GM18873 (cell line): ENCODE data around the gene WDFY2.

ENCODE experiments used
- ATAC-seq: cut with Tn5 transposase; IDR thresholded peaks from one replicate; pipeline ENCODE4 v1.9.1; 2021; ENCODE audit warnings: mild to moderate bottlenecking, moderate library complexity, moderate number of reproducible peaks; ENCODE audit not compliant: unreplicated experiment, low FRiP score

Gene WDFY2

GRCh38 chr13:51763486-51763885 lies 179.2 kb downstream of the WDFY2 start:
- no peak for ATAC-seq

DNA sequence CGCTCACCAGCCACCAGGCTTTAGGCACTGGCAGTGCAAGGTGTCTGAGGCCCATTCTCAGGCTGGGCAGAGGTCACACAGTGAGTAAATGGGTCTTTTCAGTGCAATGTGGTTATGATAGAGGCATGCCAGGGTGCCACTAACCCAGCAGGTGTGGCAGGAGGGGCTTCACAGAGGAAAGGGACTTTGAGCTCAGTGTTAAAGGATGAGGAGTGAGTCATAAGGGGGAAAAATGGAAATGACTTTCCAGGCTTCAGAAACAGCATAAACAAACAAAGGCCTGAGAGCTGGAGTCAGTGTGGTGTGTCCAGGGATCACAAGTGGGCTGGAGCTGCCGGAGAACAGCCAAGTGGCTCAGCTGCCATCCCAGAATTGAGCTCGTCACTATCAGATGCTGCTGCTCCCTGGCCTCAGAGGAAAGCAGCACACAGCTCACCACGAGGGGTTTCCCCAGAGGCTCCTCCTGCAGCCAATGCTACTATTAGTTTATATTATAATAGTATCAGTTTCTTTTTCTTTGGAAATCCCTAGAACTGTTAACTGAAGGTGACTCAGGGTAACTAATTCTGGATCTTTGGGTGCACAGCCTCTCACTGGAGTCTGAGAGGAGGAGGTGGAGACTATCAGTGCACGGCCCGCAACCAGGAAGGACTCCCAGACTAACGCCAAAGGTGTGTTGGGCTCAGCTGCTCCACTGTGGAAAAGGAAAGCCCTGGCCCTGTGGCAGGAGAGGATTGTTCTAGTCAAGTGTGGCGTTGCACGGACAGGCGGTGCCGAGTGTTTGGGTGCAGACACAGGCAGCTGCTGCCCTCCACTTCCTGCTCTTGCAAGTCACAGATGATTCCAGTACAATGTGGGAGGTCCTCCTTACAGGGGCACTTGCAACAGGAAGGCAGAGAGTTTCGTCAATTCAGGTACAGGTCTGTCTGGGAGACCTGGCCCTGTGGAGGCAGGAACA lies 180.2 kb downstream of the WDFY2 start:
- peak; percentile 75 for ATAC-seq

DNA sequence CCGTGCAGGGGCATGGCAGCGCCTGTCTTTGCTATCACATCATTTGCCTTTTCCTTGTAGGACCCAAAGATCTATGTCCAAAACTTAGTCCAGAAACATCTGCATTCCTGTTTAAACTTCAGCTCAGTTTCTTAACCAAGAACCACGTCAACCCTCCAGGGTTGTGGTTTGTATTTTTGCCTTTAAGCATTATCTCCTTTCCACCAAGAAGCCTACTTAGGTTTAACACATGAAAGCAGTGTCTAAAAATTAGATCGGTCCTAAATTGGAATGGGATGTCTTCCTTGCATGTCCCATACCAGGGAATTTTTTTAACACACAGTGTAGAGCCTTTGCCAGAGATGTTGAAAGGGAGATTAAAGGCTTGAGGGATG lies 180.9 kb downstream of the WDFY2 start:
- ATAC-seq: no peak

DNA sequence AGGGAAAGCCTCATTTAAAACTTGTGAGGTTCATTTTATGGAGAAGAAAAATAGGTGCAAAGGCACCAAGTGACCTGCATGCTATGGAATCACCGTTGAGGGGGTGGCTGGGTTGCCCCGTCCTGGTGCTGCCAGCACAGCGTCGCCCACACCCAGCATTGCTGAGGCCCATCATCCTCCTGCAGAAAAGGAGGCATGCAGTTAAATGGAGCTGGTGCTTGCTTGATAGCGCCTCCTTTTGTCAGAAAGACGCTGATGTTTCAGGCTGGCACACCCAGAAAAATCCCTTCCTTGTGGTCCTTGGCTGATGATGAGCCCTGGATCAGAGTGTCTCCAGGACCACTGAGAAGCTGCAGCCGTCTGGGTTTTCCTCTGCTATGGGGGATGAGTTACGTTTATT lies 182.8 kb downstream of the WDFY2 start:
- no peak for ATAC-seq

DNA sequence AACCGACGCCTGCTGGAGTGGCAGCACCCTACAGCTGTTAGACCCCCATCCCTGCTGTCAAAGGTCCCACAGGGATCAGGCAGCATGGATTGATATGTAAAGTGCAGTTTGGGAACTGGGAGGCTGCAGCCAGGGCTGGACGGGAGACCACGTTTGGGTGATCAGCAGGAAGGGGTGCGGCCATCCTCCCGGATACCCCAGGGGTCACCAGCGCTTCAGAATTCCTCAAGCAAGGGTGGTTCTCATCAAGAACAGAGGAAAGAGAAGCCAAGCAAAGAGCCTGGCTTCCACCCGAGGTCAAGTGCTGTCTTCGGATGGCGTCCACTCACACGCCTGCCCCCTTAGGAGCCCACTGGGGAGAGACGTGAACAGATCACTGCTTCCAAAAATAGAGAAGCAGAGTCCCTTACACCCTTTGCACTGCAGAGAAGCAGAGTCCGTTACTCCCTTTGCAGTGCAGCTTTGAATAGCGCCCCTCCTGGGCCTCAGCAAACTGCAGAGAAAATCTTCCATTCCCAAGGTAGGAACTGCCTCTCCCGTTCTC lies 184.2 kb downstream of the WDFY2 start:
- ATAC-seq: no peak

DNA sequence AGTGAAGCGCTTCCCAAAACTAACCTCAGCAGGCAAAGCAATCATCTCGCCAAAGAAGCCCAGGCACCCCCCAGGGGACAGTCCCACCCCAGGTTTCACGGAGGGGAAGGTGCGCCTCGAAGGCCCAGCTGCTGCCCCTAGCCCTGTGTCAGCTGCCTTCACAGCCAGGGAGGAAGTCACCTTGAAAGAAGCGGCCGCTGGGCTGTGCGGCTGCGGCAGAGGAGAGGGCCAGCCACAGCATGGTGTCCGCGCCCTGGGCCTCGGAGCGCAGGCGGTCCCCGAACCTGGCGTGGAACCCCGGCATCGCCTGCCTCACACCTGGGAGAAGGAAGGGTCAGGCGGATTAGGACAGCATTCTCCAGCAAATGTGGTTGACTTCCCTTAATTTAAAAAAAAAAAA lies 184.7 kb downstream of the WDFY2 start:
- no peak for ATAC-seq

DNA sequence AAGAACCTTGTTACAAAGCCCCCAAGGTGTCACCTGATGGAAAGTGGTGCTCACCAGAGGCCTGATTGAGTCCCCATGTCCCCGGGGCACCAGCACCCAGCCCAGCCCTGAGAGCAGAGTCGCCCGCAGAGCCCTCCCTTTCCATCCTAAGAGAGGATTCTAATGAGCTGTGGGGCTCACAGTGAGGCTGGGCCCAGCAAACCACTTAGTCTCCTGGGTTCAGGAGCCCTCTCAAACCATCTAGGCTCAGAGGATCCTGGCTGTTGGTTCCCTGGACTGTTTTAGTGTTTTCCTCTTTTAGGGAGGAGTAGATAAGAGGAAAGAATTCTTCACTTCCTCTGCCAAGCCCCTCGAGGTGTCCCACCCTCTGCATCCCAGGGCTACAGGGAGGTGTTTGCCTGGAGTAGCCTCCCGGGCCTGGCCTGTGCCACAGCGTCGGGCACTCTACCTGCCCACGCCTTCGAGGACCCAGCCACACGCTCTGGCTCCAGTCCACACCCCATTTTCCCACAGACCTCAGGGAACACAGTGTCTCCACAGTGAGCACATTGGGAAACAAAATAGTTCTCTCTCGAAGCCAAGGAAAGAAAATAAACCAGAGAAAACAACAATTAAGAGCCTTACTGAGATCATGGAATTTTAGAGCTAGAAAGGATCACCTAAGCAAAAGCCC lies 185.3 kb downstream of the WDFY2 start:
- ATAC-seq: no peak

DNA sequence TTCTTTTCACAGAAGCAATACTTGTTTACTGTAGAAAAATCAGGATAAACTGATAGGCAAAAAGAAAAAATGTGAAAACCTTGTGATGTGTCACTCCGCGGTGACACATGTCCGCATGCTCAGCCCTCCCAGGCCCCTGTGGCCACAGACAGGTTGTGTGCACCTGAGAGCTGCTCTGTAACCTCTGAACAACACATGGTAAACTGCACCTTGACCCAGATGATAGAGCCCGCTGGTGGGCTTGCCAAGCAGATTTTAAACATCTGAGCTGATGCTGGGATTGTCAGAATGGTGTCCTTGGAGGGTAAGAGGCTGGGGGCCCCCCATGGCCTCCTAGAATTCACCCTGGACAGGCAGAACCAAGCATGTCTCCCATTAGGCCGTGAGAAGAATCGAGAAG lies 185.9 kb downstream of the WDFY2 start:
- ATAC-seq: no peak

DNA sequence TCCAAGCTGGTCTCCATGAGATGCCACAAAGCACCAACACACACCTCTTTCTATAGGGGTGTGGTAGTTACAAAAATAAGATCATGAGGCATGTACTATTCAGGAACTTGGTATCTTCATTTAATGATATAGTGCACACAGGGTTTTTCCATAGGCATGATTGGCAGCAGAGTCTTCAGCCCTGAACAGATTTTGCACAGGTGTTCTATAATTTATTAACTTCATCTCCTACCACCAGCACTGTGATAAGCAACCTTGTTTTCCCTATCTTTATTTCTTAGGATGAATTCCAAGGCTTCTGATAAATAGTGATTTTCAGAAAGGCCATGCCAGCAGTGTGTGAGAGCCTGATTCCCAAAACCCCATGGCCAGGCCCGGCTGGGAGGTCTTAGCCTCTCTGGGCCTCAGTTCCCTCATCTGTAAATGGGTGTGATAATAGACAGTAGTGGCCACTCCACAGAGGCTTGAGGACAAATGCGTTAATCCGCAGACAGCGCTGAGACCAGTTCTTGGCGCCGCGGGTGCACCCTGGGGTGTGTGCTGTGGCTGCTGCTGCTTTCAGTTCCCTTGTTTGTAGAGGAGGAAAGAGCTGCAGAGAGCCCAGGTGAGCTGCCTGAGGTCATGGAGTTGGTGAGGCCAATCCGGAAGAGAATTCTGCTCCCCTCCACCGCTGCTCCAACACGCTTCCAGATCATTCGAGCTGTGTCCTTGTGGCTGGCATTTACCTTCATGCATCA lies 186.6 kb downstream of the WDFY2 start:
- ATAC-seq: no peak

GRCh38 chr13:51771418-51772104 lies 187.3 kb downstream of the WDFY2 start:
- ATAC-seq: no peak

DNA sequence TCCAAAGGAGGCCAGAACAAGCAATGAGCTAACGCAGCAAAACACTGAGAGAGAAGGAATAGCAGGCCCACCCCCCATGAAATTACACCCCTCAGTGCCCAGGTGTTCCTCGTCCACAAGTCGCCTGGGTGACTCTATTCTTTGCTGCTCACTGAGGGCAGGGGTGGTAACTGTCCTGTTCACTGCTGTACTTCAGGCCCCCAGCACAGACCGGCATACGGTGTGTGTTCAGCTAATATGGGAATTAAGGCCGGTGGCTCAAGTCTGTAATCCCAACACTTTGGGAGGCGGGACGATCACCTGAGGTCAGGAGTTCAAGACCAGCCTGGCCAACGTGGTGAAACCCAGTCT lies 187.8 kb downstream of the WDFY2 start:
- ATAC-seq: no peak

- ATAC-seq: no peak
Measured at GRCh38 chr13:51772781-51773180, 188.5 kb downstream of the WDFY2 start.

GRCh38 chr13:51773515-51773914 lies 189.3 kb downstream of the WDFY2 start:
- ATAC-seq: no peak

DNA sequence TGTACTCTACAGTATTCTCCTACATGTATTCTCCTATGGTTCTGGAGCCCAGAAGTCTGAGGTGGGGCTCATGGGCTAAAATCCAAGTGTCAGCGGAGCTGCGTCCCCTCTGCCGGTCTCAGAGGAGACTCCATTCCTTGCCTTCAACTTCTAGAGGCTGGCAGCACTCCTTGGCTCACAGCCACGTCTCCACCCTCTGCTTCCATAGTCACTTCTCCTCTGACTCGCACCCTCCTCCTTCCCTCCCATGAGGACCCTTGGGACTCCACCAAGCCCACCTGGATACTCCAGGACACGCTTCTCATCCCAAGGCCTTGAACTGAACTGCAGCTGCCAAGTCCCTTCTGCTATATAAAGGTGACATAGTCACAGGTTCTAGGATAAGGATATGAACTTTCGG lies 191.9 kb downstream of the WDFY2 start:
- ATAC-seq: no peak

GRCh38 chr13:51777921-51778320 lies 193.7 kb downstream of the WDFY2 start:
- ATAC-seq: no peak

GRCh38 chr13:51778392-51778791 lies 194.1 kb downstream of the WDFY2 start:
- ATAC-seq: no peak

GRCh38 chr13:51780099-51780498 lies 195.8 kb downstream of the WDFY2 start:
- no peak for ATAC-seq

DNA sequence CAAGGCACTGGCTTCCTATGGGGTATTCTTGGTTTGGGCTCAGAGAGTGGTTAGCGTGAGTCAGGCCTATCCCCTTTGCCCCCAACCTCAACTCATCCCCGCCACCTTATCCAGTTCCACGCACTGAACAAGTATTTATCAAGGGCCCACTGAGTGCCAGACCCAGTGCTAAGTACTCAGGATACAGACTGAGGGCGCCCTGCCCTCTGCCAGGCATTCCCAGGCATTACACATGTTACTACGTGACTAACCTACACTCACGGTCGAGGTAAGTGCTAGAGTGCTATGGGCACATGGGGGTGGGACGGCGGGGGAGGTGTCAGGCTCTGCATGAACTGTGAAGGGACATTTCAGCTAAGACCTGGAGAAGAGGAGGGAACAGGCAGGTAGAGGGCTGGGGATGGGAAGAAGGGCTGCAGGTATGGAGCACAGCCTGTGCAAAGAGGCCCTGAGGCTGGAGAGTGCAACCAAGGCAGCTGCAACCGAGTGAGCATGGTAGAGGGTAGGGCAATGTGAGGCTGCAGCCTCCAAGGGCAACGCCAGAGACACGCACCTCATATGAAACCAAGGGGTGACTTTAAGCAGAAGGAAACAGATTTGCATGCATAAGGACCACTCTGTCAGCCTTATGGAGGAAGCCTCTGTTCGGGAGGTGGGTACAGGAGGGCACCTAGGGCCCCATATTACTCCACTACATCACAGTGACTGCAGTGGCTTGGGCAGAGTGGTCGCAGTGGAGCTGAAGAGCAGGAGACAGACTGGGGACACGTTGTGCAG lies 197.2 kb downstream of the WDFY2 start:
- no peak for ATAC-seq

DNA sequence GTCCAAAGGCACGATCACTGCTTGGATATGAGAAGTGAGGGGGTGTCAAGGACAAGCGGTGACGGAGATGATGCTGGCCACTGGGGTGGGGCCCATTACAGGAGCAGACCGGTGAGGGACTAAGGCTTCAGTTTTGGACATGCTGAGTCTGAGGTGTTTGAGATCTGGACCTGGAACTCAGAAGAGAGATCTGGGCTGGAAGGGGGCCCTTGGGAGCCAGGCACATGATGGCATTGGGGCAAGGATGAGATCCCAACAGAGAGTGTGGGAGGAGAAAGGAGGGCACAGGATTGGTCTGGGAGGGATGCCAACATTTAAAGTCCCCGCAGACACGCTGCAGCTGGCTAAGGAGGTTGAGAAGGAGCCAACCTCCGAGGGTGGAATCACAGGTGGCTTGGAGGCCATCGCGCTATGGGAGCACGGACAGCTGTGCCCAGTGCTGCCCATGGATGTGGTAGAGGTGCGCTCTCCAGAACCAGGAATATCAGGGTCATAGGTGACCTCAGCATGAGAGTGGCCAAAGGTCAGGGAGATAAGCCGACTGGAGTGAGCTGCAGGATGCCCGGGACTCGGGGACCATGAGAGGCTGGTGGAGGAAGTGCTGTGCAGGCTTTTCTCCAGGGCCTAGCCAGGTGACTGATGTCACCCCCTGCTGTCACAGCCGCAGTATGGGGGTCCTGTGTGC lies 197.9 kb downstream of the WDFY2 start:
- ATAC-seq: no peak
